ENCODE results near the gene FSTL4.

- TF ChIP-seq EP300 (IDR thresholded peaks at IDR 0.05) (no peak), POLR2AphosphoS5 (IDR thresholded peaks at IDR 0.05) (no peak), CTCF (IDR thresholded peaks at IDR 0.05) (no peak), POLR2A (IDR thresholded peaks at IDR 0.05; ENCODE audit: low read depth) (no peak)
Observed at GRCh38 chr5:133246376-133247150, 365.8 kb downstream of the FSTL4 start.
